Mammary epithelial cell (primary cell): ENCODE measurements around the gene COBL.
"Not testable (repeated sequence)": the region's sequence is repeated elsewhere in the genome, so short reads cannot be mapped to it uniquely, and the experiment has no call there.

Experiments
- CTCF ChIP-seq, 2 donors: IDR thresholded peaks in 1 of 2; conservative IDR thresholded peaks in 1 of 2; 2 replicates each; pipeline ENCODE4 v1.5.1; 2011 to 2012; ENCODE audit warnings: inconsistent platforms in 2 of 2, low read length in 2 of 2, mild to moderate bottlenecking in 2 of 2, control low read depth in 1 of 2, low read depth in 1 of 2; ENCODE audit not compliant: insufficient read depth in 1 of 2; ENCODE audit errors: extremely low read depth in 1 of 2
- EZH2 ChIP-seq: IDR thresholded peaks from 2 replicates; pipeline ENCODE4 v1.6.1; 2012; ENCODE audit warnings: low read length, inconsistent platforms, borderline replicate concordance

GRCh38 chr7:51208125-51208524 lies 108.5 kb downstream of the COBL start:
- not testable (repeated sequence) for TF ChIP-seq CTCF (conservative IDR thresholded peaks at IDR 0.05 in 1 of 2, IDR thresholded peaks at IDR 0.05 in 1 of 2; ENCODE audit: extremely low read depth in 1 of 2, insufficient read depth in 1 of 2, low read depth in 1 of 2, low read length in 2 of 2); EZH2
